ENCODE data around the gene UNC13A. TPM values are rescaled to one million over a fixed set of nuclear protein-coding genes. Genes with fewer than 3 reads are reported as not detected.

The UNC13A gene
- total and polyA plus RNA-seq, 2 of the 13 experiments (the other 11 are each of a cell fraction or from before 2014, with no cell fraction given): 0.11 to 0.45 TPM

GRCh38 chr19:17642656-17643055 is 45.5 kb downstream of the UNC13A start:
- ChIA-PET CTCF (ENCODE audit: low intra/inter-chr PET ratio, low total read pairs) (no interaction called here), POLR2A (no interaction called here)
- H3K79me2 ChIP-seq (ENCODE audit: insufficient read depth, low read length): no peaks in the 10 kb centered on the region
- no peak for TF ChIP-seq SRSF9 (IDR thresholded peaks at IDR 0.05; ENCODE audit: borderline replicate concordance, insufficient read depth, low read depth, low read length, poor library complexity, severe bottlenecking)
- no peak for TF ChIP-seq ARID5B (CRISPR knock-in tag; IDR thresholded peaks at IDR 0.05)
- TF ChIP-seq ZNF644 (CRISPR knock-in tag; IDR thresholded peaks at IDR 0.05; ENCODE audit: low read depth): no peak
- TF ChIP-seq CERS6 (CRISPR knock-in tag; IDR thresholded peaks at IDR 0.05): no peak
- TF ChIP-seq ZNF576 (CRISPR knock-in tag; IDR thresholded peaks at IDR 0.05): no peak
- TF ChIP-seq ZNF557 (CRISPR knock-in tag; IDR thresholded peaks at IDR 0.05): no peak
- no peak for TF ChIP-seq KLF6 (CRISPR knock-in tag; IDR thresholded peaks at IDR 0.05)
- TF ChIP-seq ZNF510 (CRISPR knock-in tag; IDR thresholded peaks at IDR 0.05; ENCODE audit: low read depth): no peak
- no peak for TF ChIP-seq ZFYVE20 (CRISPR knock-in tag; IDR thresholded peaks at IDR 0.05; ENCODE audit: borderline replicate concordance, low read depth)
- no peak for TF ChIP-seq GATAD1 (CRISPR knock-in tag; IDR thresholded peaks at IDR 0.05)
- no peak for TF ChIP-seq UBTF (CRISPR knock-in tag; IDR thresholded peaks at IDR 0.05)
- no peak for TF ChIP-seq SCMH1 (CRISPR knock-in tag; IDR thresholded peaks at IDR 0.05; ENCODE audit: borderline replicate concordance)
- TF ChIP-seq RBFOX2 (IDR thresholded peaks at IDR 0.05; ENCODE audit: low read depth, low read length): no peak
- no peak for TF ChIP-seq TFDP1 (CRISPR knock-in tag; IDR thresholded peaks at IDR 0.05; ENCODE audit: borderline replicate concordance)
- no peaks in the 10 kb centered on the region for H3K9me3 ChIP-seq (ENCODE audit: low read length)
- no peak overlapping the region for H2AFZ ChIP-seq (ENCODE audit: low read length)
- H3K4me2 ChIP-seq (ENCODE audit: low read depth, low read length): no peak overlapping the region
- H3K4me3 ChIP-seq (replicated peaks in 1 of 3; ENCODE audit: insufficient read depth in 1 of 3, low read depth in 2 of 3, low read length in 3 of 3): no peak overlapping the region
- no peaks in the 10 kb centered on the region for H3K27me3 ChIP-seq (ENCODE audit: control insufficient read depth in 1 of 2, insufficient read depth in 2 of 2, low read length in 2 of 2)
- ATAC-seq: no peak
- H3K9ac ChIP-seq (ENCODE audit: insufficient read depth, low read depth, low read length): no peak overlapping the region
- 47% methylated on average over 8 of the region's 8 CpGs for WGBS (ENCODE audit: low lambda C conversion rate)
- intact Hi-C loops (cut with micrococcal nuclease; ENCODE audit: unreplicated experiment) (no loop called here), in situ Hi-C loops (cut with HindIII; ENCODE audit: extremely low pct_ligation_motif_present, low pct_unique_long_range_greater_than_20kb) (no loop called here)
- H3K4me1 ChIP-seq (ENCODE audit: insufficient read depth, low read length): no peaks in the 10 kb centered on the region
- no peaks in the 10 kb centered on the region for H3K36me3 ChIP-seq (replicated peaks in 1 of 2; ENCODE audit: control insufficient read depth in 1 of 2, insufficient read depth in 2 of 2, low read length in 2 of 2)
- no TSS peak for BruUV-seq (replicated peaks)
- no peak for DNase-seq (ENCODE audit: low spot score)
- no peak for FAIRE-seq
- H4K20me1 ChIP-seq (ENCODE audit: insufficient read depth, low read length): no peaks in the 10 kb centered on the region
- H3K27ac ChIP-seq (ENCODE audit: extremely low read length, insufficient read depth, low read length): no peak overlapping the region

All from HepG2 (cell line).